Stimulated activated CD4-positive, alpha-beta T cell treated with anti-CD3 and anti-CD28 coated beads, Interleukin-12 subunit alpha, Interleukin-12 subunit beta, amount 100 ng/mL, for 48 hours (primary cell): ENCODE data around the gene CHIA.

ENCODE experiments used
- DNase-seq, 3 donors: peaks; one replicate each; pipeline ENCODE4 v3.0.0-alpha.2; 2020; ENCODE audit warnings: low read depth in 2 of 3, low spot score in 1 of 3

CHIA gene

GRCh38 chr1:111361761-111362160, 71.1 kb downstream of the CHIA start:
- no peak for DNase-seq

- DNase-seq, result no peak
These were observed 74.0 kb downstream of the CHIA start for GRCh38 chr1:111364690-111365089.

GRCh38 chr1:111366256-111366655, 75.6 kb downstream of the CHIA start:
- DNase-seq, result no peak

DNA sequence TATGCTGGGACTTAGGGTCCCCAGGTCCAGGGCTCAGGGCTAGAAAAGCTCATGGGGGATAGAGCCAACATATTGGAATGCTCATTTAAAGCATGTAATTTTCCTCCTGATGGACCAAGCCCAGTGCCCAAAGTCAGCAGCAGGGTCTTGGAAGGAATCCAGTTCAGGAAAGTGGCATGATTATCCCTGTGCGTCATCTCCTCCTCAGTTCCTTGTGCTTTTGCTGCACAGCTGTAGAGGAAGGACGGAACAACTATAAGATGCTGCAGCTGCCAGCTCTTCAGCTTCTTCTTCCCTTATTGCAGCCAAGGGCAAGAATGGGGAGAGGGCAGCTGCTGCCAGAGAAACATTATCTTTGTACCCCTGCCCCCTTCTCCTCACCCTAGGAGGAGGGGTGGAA, 78.5 kb downstream of the CHIA start:
- no peak for DNase-seq

DNA sequence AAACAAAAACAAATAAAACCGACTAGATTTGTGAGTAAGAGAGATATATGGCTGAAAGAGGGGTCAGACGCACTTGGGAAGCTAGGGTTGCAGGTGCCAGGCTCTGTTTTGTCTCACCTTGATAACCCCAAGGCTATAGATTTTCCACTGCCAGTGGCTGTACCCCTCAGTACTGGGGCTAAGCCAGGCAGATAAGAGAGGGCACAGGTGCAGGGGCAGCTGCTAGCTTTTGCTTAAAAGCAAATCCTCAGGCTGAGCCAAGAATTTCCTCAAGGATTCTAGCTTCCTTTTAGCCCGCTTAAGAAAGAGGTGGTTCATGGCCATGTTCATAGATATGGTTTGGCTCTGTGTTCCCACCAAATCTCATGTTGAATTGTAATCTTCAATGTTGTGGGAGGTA, 79.0 kb downstream of the CHIA start:
- DNase-seq, result no peak
